Spleen (tissue), 11 donors: ENCODE measurements around the gene TMEM109. TPM values are rescaled to one million over a fixed set of nuclear protein-coding genes. Genes with fewer than 3 reads are reported as not detected.

ENCODE experiments used
- DNase-seq: peaks from one replicate; pipeline ENCODE4 v3.0.0-alpha.2; 2020
- H3K27ac ChIP-seq, 8 donors: fragments of 200-600 bp; sonication (generic) in 7 of 8; 1 replicate in 4 of 8; 2 replicates in 4 of 8; pipeline versions ENCODE4 v1.5.0 to v1.8.0; 2016 to 2021; ENCODE audit warnings: inconsistent platforms in 4 of 8, mild to moderate bottlenecking in 4 of 8, moderate library complexity in 1 of 8
- H3K27me3 ChIP-seq, 7 donors: fragments of 200-600 bp; sonication (generic) in 6 of 7; replicated peaks in 1 of 7; 1 replicate in 4 of 7; 2 replicates in 3 of 7; pipeline versions ENCODE4 v1.5.0 to v1.8.0; 2016 to 2021; ENCODE audit warnings: inconsistent platforms in 3 of 7, mild to moderate bottlenecking in 1 of 7
- H3K36me3 ChIP-seq, 6 donors: fragments of 200-600 bp; sonication (generic) in 5 of 6; 1 replicate in 4 of 6; 2 replicates in 2 of 6; pipeline versions ENCODE4 v1.5.0 to v1.8.0; 2016 to 2021; ENCODE audit warnings: inconsistent platforms in 2 of 6
- H3K4me1 ChIP-seq, 6 donors: fragments of 200-600 bp; sonication (generic) in 5 of 6; 1 replicate in 3 of 6; 2 replicates in 3 of 6; pipeline versions ENCODE4 v1.5.0 to v1.8.0; 2016 to 2021; ENCODE audit warnings: inconsistent platforms in 3 of 6
- H3K4me3 ChIP-seq, 8 donors: fragments of 200-600 bp; sonication (generic) in 7 of 8; 1 replicate in 4 of 8; 2 replicates in 4 of 8; pipeline versions ENCODE4 v1.5.0 to v1.8.0; 2016 to 2021; ENCODE audit warnings: inconsistent platforms in 4 of 8, mild to moderate bottlenecking in 4 of 8, moderate library complexity in 2 of 8
- H3K9me3 ChIP-seq, 8 donors: fragments of 200-600 bp; sonication (generic) in 7 of 8; 1 replicate in 4 of 8; 2 replicates in 4 of 8; pipeline versions ENCODE4 v1.5.0 to v1.8.0; 2016 to 2021; ENCODE audit warnings: inconsistent platforms in 4 of 8
- CTCF ChIP-seq, 11 experiments: fragments of 200-600 bp in 7 of 11; fragments of 450-650 bp in 4 of 11; sonication (generic) in 4 of 11; IDR thresholded peaks in 8 of 11; conservative IDR thresholded peaks in 3 of 11; 1 replicate in 7 of 11; 2 replicates in 4 of 11; pipeline versions ENCODE4 v1.4.0 to v1.8.0; 2016 to 2021; ENCODE audit warnings: antibody characterized with exemption in 11 of 11, inconsistent platforms in 4 of 11, mild to moderate bottlenecking in 1 of 11
- POLR2A ChIP-seq, 3 donors: fragments of 450-650 bp; IDR thresholded peaks; one replicate each; pipeline ENCODE4 v1.5.1; 2017; ENCODE audit warnings: antibody characterized with exemption in 3 of 3, mild to moderate bottlenecking in 1 of 3
- POLR2AphosphoS5 ChIP-seq, 3 donors: sonication (generic); formaldehyde crosslinking; IDR thresholded peaks; one replicate each; pipeline ENCODE4 v1.5.1; 2017; ENCODE audit warnings: antibody characterized with exemption in 3 of 3
- WGBS, 5 donors: extraction: QIAGEN DNeasy Blood & Tissue Kit in 3 of 5; methylation state at CpG; one replicate each; pipeline versions ENCODE4 v1.1.5 to v1.1.7; 2013 to 2018; 5-methylcytosine and 5-hydroxymethylcytosine counted together
- intact Hi-C: fragments of 100-400 bp; cut with DNase I; formaldehyde crosslinking; loops from one replicate; pipeline ENCODE4 v1.15.0; 2023; ENCODE audit warnings: low total_unique reads
- polyA plus RNA-seq, 3 donors: library from polyadenylated mRNA; stranded (reverse); fragments of 200-250 nt; gene quantifications; one replicate each; pipeline ENCODE4 v1.2.1, GENCODE V29; 2013
- total RNA-seq, 7 donors: library from RNA; depleted of rRNA in 3 of 7; stranded (reverse); fragments of >200 nt in 3 of 7; fragmentation: NEBNext Ultra II Directional in 4 of 7; extraction: Animal tissue kit (Norgen Biotek cat#: 25700) in 4 of 7; gene quantifications; one replicate each; pipeline versions ENCODE4 v1.1.0 to v1.2.1, GENCODE V29; 2016 to 2021
- donor health status: healthy with polysubstance abuse.
- donor health status: DM: no; HTN: no; CAD: no; lungs with moderate emphysema.
- donor health status: DM: no; HTN: no; CAD: no.
- donor health status: Bipolar disorder and iron deficiency.
- donor health status: healthy.
- donor health status: DM: no; HTN: no; CAD: no.
- donor health status: DM: yes; HTN: yes; CAD: no.

TMEM109 gene
- total and polyA plus RNA-seq, 10 donors, result 53.6 to 125 (median 102) TPM

GRCh38 chr11:60887556-60887955 lies 26.4 kb upstream of the TMEM109 start:
- no peak for TF ChIP-seq POLR2AphosphoS5 (IDR thresholded peaks at IDR 0.05)
- TF ChIP-seq POLR2A (IDR thresholded peaks at IDR 0.05), result no peak
- peak in 9 of 11 experiments; percentile 10 to 52 (median 37) for TF ChIP-seq CTCF (IDR thresholded peaks at IDR 0.05 in 8 of 11, conservative IDR thresholded peaks at IDR 0.05 in 3 of 11)
- H3K4me1 ChIP-seq, result peaks cover 0 to 23% (median 17%) of the 10 kb centered on the region in 6 donors
- 64 to 69% (median 65%) methylated on average over 5 of the region's 5 CpGs for WGBS, 5 donors
- no peak overlapping the region for H3K27ac ChIP-seq
- no peak for DNase-seq
- peaks cover 0 to 50% (median 17%) of the 10 kb centered on the region in 6 donors for H3K36me3 ChIP-seq
- intact Hi-C loops, result loop anchor here (5.0 kb wide), 1 partner anchor 55 kb away; no protein-coding TSS in a partner anchor
- no peaks in the 10 kb centered on the region for H3K9me3 ChIP-seq
- H3K27me3 ChIP-seq, result no peaks in the 10 kb centered on the region
- no peak overlapping the region for H3K4me3 ChIP-seq

GRCh38 chr11:60889869-60890311 lies 24.1 kb upstream of the TMEM109 start:
- intact Hi-C loops, result loop anchor here (5.0 kb wide), 1 partner anchor 58 kb away; no protein-coding TSS in a partner anchor
- Histone ChIP-seq H3K4me1 (peaks cover 0 to 23% (median 17%) of the 10 kb centered on the region in 6 donors), H3K27ac (peak overlapping the region in 5 of 8 donors; percentile 23 to 70 (median 48)), H3K4me3 (no peak overlapping the region), H3K36me3 (peaks cover 0 to 71% (median 41%) of the 10 kb centered on the region in 6 donors), H3K9me3 (no peaks in the 10 kb centered on the region), H3K27me3 (no peaks in the 10 kb centered on the region)
- no peak for TF ChIP-seq POLR2A (IDR thresholded peaks at IDR 0.05)
- no peak for TF ChIP-seq CTCF (IDR thresholded peaks at IDR 0.05 in 8 of 11, conservative IDR thresholded peaks at IDR 0.05 in 3 of 11)
- no peak for DNase-seq
- WGBS, 5 donors, result 40 to 50% (median 44%) methylated on average over 6 of the region's 6 CpGs

GRCh38 chr11:60890696-60891095 lies 23.3 kb upstream of the TMEM109 start:
- WGBS, 5 donors, result 37 to 51% (median 41%) methylated on average over 5 of the region's 5 CpGs
- Histone ChIP-seq H3K27ac (peak overlapping the region in 5 of 8 donors; percentile 23 to 70 (median 51)), H3K36me3 (peaks cover 0 to 79% (median 49%) of the 10 kb centered on the region in 6 donors)

More at GRCh38 chr11:60890696-60891095, 23.3 kb upstream of the TMEM109 start:
- H3K4me1 ChIP-seq, result peaks cover 0 to 23% (median 17%) of the 10 kb centered on the region in 6 donors
- H3K9me3 ChIP-seq, result no peaks in the 10 kb centered on the region
- TF ChIP-seq POLR2AphosphoS5 (IDR thresholded peaks at IDR 0.05), result peak in 2 of 3 donors; percentile 52 to 62
- no peak for TF ChIP-seq POLR2A (IDR thresholded peaks at IDR 0.05)
- no peak for TF ChIP-seq CTCF (IDR thresholded peaks at IDR 0.05 in 8 of 11, conservative IDR thresholded peaks at IDR 0.05 in 3 of 11)
- H3K27me3 ChIP-seq, result no peaks in the 10 kb centered on the region
- DNase-seq, result no peak
- H3K4me3 ChIP-seq, result no peak overlapping the region
- intact Hi-C loops, result no loop called here
